K562 (cell line): ENCODE data around the gene FKBP15. TPM values are rescaled to one million over a fixed set of nuclear protein-coding genes. Genes with fewer than 3 reads are reported as not detected.

Experiments used
- ATAC-seq: fragments of 200-7000 bp; cut with Tn5 transposase; 3 replicates; pipeline ENCODE4 v1.9.1; 2020; ENCODE audit warnings: moderate library complexity
- BruUV-seq: library from RNA; stranded (reverse); fragments of 400-500 nt; replicated peaks from 2 replicates; lab custom pipeline; 2021; lab: Mats Ljungman, UMichigan
- CTCF ChIA-PET: fragments of 300-600 bp; formaldehyde crosslinking; extraction: SDS; loops from one replicate; lab custom pipeline; 2021; ENCODE audit warnings: low intra/inter-chr PET ratio; lab: Yijun Ruan, JAX
- POLR2A ChIA-PET: fragments of 300-600, 350-650 bp; sonication (Branson Sonifier 250); formaldehyde crosslinking; extraction: SDS; loops from one replicate; lab custom pipeline; 2021; ENCODE audit warnings: antibody characterized with exemption, inconsistent platforms; lab: Yijun Ruan, JAX
- DNase-seq, 4 experiments: peaks; one replicate each; pipeline versions ENCODE4 v3.0.0 to v3.0.0-alpha.2; 2011 to 2018; ENCODE audit warnings: low spot score in 3 of 4, mixed read lengths in 3 of 4; ENCODE audit errors: extremely low read depth in 1 of 4
- FAIRE-seq: peaks from 2 replicates; lab custom pipeline; 2011; peaks lifted over from hg19 to GRCh38; lab: Jason Lieb, UNC
- H2AFZ ChIP-seq: 2 replicates; pipeline ENCODE4 v1.6.0; 2011; ENCODE audit warnings: low read depth, low read length, control low read depth, inconsistent platforms
- H3K27ac ChIP-seq: fragments of 200-600 bp; 3 replicates; pipeline ENCODE4 v1.8.0; 2011; ENCODE audit warnings: low read depth, mild to moderate bottlenecking, control low read depth, inconsistent platforms, low read length, moderate library complexity, mixed read lengths; ENCODE audit errors: extremely low read depth
- H3K27me3 ChIP-seq, 2 experiments: fragments of 300-600 bp in 1 of 2; 2 replicates in 1 of 2; 3 replicates in 1 of 2; pipeline versions ENCODE4 v1.6.0 to v1.8.0; 2011; ENCODE audit warnings: inconsistent platforms in 2 of 2, low read length in 2 of 2, mild to moderate bottlenecking in 1 of 2, mixed read lengths in 1 of 2, moderate library complexity in 1 of 2; ENCODE audit not compliant: control insufficient read depth in 2 of 2, insufficient read depth in 2 of 2
- H3K36me3 ChIP-seq: fragments of 300-600 bp; 3 replicates; pipeline ENCODE4 v1.8.0; 2011; ENCODE audit warnings: mild to moderate bottlenecking, low read length, inconsistent platforms; ENCODE audit not compliant: control insufficient read depth, insufficient read depth
- H3K4me1 ChIP-seq, 2 experiments: fragments of 200-600 bp in 1 of 2; replicated peaks in 1 of 2; 2 replicates in 1 of 2; 3 replicates in 1 of 2; pipeline versions ENCODE4 v1.5.1 to v1.8.0; 2011; ENCODE audit warnings: inconsistent platforms in 2 of 2, low read length in 2 of 2, mild to moderate bottlenecking in 1 of 2, mixed read lengths in 1 of 2, moderate library complexity in 1 of 2; ENCODE audit not compliant: control insufficient read depth in 2 of 2, insufficient read depth in 2 of 2
- H3K4me2 ChIP-seq: 2 replicates; pipeline ENCODE4 v1.6.1; 2011; ENCODE audit warnings: low read length, control low read depth, inconsistent platforms, mixed read lengths; ENCODE audit not compliant: insufficient read depth
- H3K4me3 ChIP-seq: fragments of 200-600 bp; sonication (generic), shearing (Covaris generic); 2 replicates; pipeline ENCODE4 v1.5.1; 2016; ENCODE audit warnings: control low read depth, inconsistent platforms
- H3K79me2 ChIP-seq: fragments of 200-600 bp; 3 replicates; pipeline ENCODE4 v1.8.0; 2011; ENCODE audit warnings: low read length, inconsistent platforms; ENCODE audit not compliant: control insufficient read depth, insufficient read depth
- H3K9ac ChIP-seq, 2 experiments: 2 replicates each; pipeline versions ENCODE4 v1.6.0 to v1.6.1; 2011; ENCODE audit warnings: low read depth in 2 of 2, low read length in 2 of 2, control low read depth in 1 of 2, inconsistent platforms in 1 of 2, mild to moderate bottlenecking in 1 of 2, mixed read lengths in 1 of 2; ENCODE audit not compliant: insufficient read depth in 1 of 2
- H3K9me1 ChIP-seq: one replicate; pipeline ENCODE4 v1.6.0; 2011; ENCODE audit warnings: inconsistent platforms, mild to moderate bottlenecking, low read length, moderate library complexity; ENCODE audit not compliant: control insufficient read depth, insufficient read depth
- H3K9me3 ChIP-seq: replicated peaks from 2 replicates; pipeline ENCODE4 v1.5.1; 2011; ENCODE audit warnings: low read depth, low read length, inconsistent platforms; ENCODE audit not compliant: control insufficient read depth, insufficient read depth
- H4K20me1 ChIP-seq: replicated peaks from 2 replicates; pipeline ENCODE4 v1.6.1; 2011; ENCODE audit warnings: low read length, inconsistent platforms, mixed read lengths; ENCODE audit not compliant: control insufficient read depth, insufficient read depth
- DEAF1 ChIP-seq: fragments of 450-650 bp; formaldehyde crosslinking; IDR thresholded peaks from 2 replicates; pipeline ENCODE4 v1.4.0; 2020; ENCODE audit warnings: mild to moderate bottlenecking, moderate library complexity
- ELK1 ChIP-seq: sonication (generic); formaldehyde crosslinking; IDR thresholded peaks from 2 replicates; pipeline ENCODE4 v1.8.1; 2022; ENCODE audit warnings: missing genetic modification reagents
- GATAD2A ChIP-seq: fragments of 450-650 bp; IDR thresholded peaks from 2 replicates; pipeline ENCODE4 v1.6.1; 2017
- KAT7 ChIP-seq: sonication (generic); formaldehyde crosslinking; IDR thresholded peaks from 2 replicates; pipeline ENCODE4 v1.8.0; 2022; ENCODE audit warnings: missing genetic modification reagents, mild to moderate bottlenecking, borderline replicate concordance
- MAX ChIP-seq: sonication (generic); formaldehyde crosslinking; IDR thresholded peaks from 2 replicates; pipeline ENCODE4 v1.9.0; 2022; ENCODE audit warnings: mild to moderate bottlenecking, missing genetic modification reagents
- MCM3 ChIP-seq: fragments of 450-650 bp; IDR thresholded peaks from 2 replicates; pipeline ENCODE4 v1.6.1; 2016
- POLR2H ChIP-seq: IDR thresholded peaks from 2 replicates; pipeline ENCODE4 v1.6.1; 2016; ENCODE audit warnings: missing genetic modification characterization, low read depth, mild to moderate bottlenecking, control low read depth, missing compliant biosample characterization, moderate library complexity
- THRAP3 ChIP-seq: fragments of 450-650 bp; IDR thresholded peaks from 2 replicates; pipeline ENCODE4 v1.6.1; 2016; ENCODE audit warnings: mild to moderate bottlenecking, inconsistent platforms, borderline replicate concordance
- ZKSCAN1 ChIP-seq: fragments of 150-350 bp; IDR thresholded peaks from 2 replicates; pipeline ENCODE4 v1.6.1; 2016; ENCODE audit warnings: low read depth, low read length
- WGBS: fragments of 100-300 bp; shearing (Covaris generic); methylation state at CpG from one replicate; pipeline ENCODE4 v1.1.6; 2016; ENCODE audit warnings: low coverage, mixed read lengths; ENCODE audit not compliant: insufficient coverage; ENCODE audit errors: missing lambda C conversion rate; 5-methylcytosine and 5-hydroxymethylcytosine counted together
- in situ Hi-C: fragments of 300-500 bp; cut with MboI; formaldehyde crosslinking; loops from 4 replicates; pipeline ENCODE4 v1.15.0; 2018; ENCODE audit warnings: inconsistent platforms, mixed read lengths
- intact Hi-C: fragments of 100-400 bp; cut with micrococcal nuclease; formaldehyde crosslinking; loops from 2 replicates; pipeline ENCODE4 v1.14.2; 2022
- polyA plus RNA-seq, 8 experiments: library from polyadenylated mRNA; depleted of rRNA in 4 of 8; stranded (reverse) in 5 of 8; unstranded in 3 of 8; fragments of >200 nt; fragmentation: Nextera tagmentation in 2 of 8; fragmentation: Illumina TruSeq in 1 of 8; extraction: Ambion mirVana in 2 of 8; extraction: Trizol in 1 of 8; gene quantifications; 2 replicates each; pipeline versions ENCODE4 v1.2.1 to v1.2.3, GENCODE V29; 2011 to 2014; ENCODE audit warnings: inconsistent platforms in 1 of 8, missing spikeins in 1 of 8
- total RNA-seq, 7 experiments: library from RNA; depleted of rRNA in 6 of 7; stranded (reverse); fragments of >200 nt in 6 of 7; fragmentation: Illumina TruSeq in 2 of 7; extraction: Trizol in 2 of 7; gene quantifications; 2 replicates each; pipeline versions ENCODE4 v1.2.1 to v1.2.3, GENCODE V29; 2011 to 2021; ENCODE audit warnings: low replicate concordance in 1 of 7

Gene FKBP15
- total and polyA plus RNA-seq, 9 of the 15 experiments (the other 6 are each of a cell fraction or from before 2014, with no cell fraction given): 8.7 to 38.0 (median 18.9) TPM

GRCh38 chr9:113173341-113173740, 47.7 kb downstream of the FKBP15 start:
- intact Hi-C loops (no loop called here), in situ Hi-C loops (no loop called here)
- POLR2A ChIA-PET: interaction anchor here (0.8 to 1.9 kb wide), 4 partner anchors 9 to 102 kb away, joined by 3 to 7 read pairs (median 4); partner anchors contain the start of genes CDC26 and PRPF4
- Histone ChIP-seq H3K9me1 (no peaks in the 10 kb centered on the region), H3K9ac (no peak overlapping the region), H3K27me3 (no peaks in the 10 kb centered on the region), H3K79me2 (no peaks in the 10 kb centered on the region), H3K9me3 (no peaks in the 10 kb centered on the region), H4K20me1 (no peaks in the 10 kb centered on the region), H3K27ac (no peak overlapping the region), H3K4me3 (no peak overlapping the region), H2AFZ (no peak overlapping the region), H3K4me2 (no peak overlapping the region), H3K4me1 (no peaks in the 10 kb centered on the region), H3K36me3 (peaks cover 89% of the 10 kb centered on the region)
- WGBS: 83% methylated on average over 3 of the region's 3 CpGs
- ATAC-seq: no peak
- CTCF ChIA-PET: no interaction called here
- DNase-seq: no peak
- FAIRE-seq: no peak
- TF ChIP-seq MCM3: no peak
- no peak for TF ChIP-seq ELK1 (CRISPR knock-in tag)
- no peak for TF ChIP-seq MAX (CRISPR knock-in tag)
- no peak for TF ChIP-seq ZKSCAN1
- no peak for TF ChIP-seq DEAF1 (CRISPR knock-in tag)
- no peak for TF ChIP-seq POLR2H
- no peak for TF ChIP-seq GATAD2A
- no peak for TF ChIP-seq THRAP3
- no peak for TF ChIP-seq KAT7 (CRISPR knock-in tag)
- no TSS peak for BruUV-seq
